ENCODE data around the gene DNASE2B. TPM values are rescaled to one million over a fixed set of nuclear protein-coding genes. Genes with fewer than 3 reads are reported as not detected.
"Not testable (repeated sequence)": the region's sequence is repeated elsewhere in the genome, so short reads cannot be mapped to it uniquely, and the experiment has no call there.

DNASE2B gene
- total RNA-seq, 1 donor from 2014 or later: not detected

DNA sequence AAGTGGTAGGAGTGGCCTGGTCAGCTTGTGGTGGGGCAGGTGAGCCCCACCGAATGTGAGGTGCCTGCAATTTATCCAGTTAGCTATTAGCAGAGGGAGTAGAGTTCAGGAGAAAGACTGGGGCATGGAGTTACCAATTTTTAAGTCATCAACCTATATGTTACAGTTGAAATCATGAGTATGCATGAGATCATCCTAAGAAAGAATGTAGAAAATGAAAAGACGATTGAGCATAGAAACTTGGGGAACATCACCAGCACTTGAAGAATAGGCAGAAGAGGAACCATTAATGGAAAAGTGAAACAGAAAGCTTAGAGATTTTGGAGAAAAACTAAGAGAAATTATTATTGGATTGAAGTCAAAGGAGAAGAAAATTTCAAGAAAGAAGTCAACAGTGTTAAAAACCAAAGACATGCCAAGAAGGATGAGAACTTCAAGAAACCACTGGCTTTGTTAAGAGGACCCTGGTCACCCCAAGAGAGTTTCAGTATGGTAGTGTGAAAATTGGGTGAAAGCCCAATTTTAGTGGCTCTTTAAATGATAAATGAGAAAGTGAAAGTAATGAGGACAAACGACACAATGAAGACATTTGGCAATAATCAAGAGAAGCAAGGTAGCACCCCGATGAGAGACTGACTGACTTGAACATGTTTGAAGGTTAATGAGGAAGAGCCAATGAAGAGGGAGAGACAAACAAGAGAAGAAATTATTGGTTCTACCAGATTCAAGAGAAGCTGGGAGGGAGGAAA is 36.7 kb downstream of the DNASE2B start:
- intact Hi-C loops (cut with micrococcal nuclease): loop anchor here (5.0 to 10.0 kb wide), 3 partner anchors 190 to 320 kb away; partner anchors contain the start of gene PRKACB
- H3K9me3 ChIP-seq (replicated peaks): peaks cover 5% of the 10 kb centered on the region
- no peak for DNase-seq
- TF ChIP-seq, protein P1, sequence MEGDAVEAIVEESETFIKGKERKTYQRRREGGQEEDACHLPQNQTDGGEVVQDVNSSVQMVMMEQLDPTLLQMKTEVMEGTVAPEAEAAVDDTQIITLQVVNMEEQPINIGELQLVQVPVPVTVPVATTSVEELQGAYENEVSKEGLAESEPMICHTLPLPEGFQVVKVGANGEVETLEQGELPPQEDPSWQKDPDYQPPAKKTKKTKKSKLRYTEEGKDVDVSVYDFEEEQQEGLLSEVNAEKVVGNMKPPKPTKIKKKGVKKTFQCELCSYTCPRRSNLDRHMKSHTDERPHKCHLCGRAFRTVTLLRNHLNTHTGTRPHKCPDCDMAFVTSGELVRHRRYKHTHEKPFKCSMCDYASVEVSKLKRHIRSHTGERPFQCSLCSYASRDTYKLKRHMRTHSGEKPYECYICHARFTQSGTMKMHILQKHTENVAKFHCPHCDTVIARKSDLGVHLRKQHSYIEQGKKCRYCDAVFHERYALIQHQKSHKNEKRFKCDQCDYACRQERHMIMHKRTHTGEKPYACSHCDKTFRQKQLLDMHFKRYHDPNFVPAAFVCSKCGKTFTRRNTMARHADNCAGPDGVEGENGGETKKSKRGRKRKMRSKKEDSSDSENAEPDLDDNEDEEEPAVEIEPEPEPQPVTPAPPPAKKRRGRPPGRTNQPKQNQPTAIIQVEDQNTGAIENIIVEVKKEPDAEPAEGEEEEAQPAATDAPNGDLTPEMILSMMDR (IDR thresholded peaks at IDR 0.05; ENCODE audit: borderline replicate concordance): no peak
- no peaks in the 10 kb centered on the region for H3K36me3 ChIP-seq
- H3K4me1 ChIP-seq: peaks cover 18% of the 10 kb centered on the region
- H3K27ac ChIP-seq (replicated peaks): no peak overlapping the region
- no peaks in the 10 kb centered on the region for H3K27me3 ChIP-seq (ENCODE audit: low read depth)
- H3K4me3 ChIP-seq: no peak overlapping the region

GRCh38 chr1:84436876-84437655 is 38.8 kb downstream of the DNASE2B start:
- peaks cover 18% of the 10 kb centered on the region for H3K4me1 ChIP-seq
- no peaks in the 10 kb centered on the region for H3K27me3 ChIP-seq (ENCODE audit: low read depth)
- H3K4me3 ChIP-seq: peak overlapping the region; percentile 14
- H3K9me3 ChIP-seq (replicated peaks): no peaks in the 10 kb centered on the region
- intact Hi-C loops (cut with micrococcal nuclease): loop anchor here (5.0 to 10.0 kb wide), 3 partner anchors 188 to 318 kb away; partner anchors contain the start of gene PRKACB
- no peaks in the 10 kb centered on the region for H3K36me3 ChIP-seq
- H3K27ac ChIP-seq (replicated peaks): no peak overlapping the region
- TF ChIP-seq, protein P1 (IDR thresholded peaks at IDR 0.05; ENCODE audit: borderline replicate concordance): no peak
- DNase-seq: no peak

- H3K27ac ChIP-seq (replicated peaks): no peak overlapping the region
- peaks cover 12% of the 10 kb centered on the region for H3K27me3 ChIP-seq (ENCODE audit: low read depth)
- no peaks in the 10 kb centered on the region for H3K36me3 ChIP-seq
- H3K9me3 ChIP-seq (replicated peaks): no peaks in the 10 kb centered on the region
- H3K4me3 ChIP-seq: no peak overlapping the region
- DNase-seq: no peak
- intact Hi-C loops (cut with micrococcal nuclease): loop anchor here (10.0 kb wide), 1 partner anchor 163 kb away; no protein-coding TSS in a partner anchor
- TF ChIP-seq, protein P1 (IDR thresholded peaks at IDR 0.05; ENCODE audit: borderline replicate concordance): peak; percentile 61
- peaks cover 4% of the 10 kb centered on the region for H3K4me1 ChIP-seq
Measured at GRCh38 chr1:84442256-84442655, 44.0 kb downstream of the DNASE2B start.

GRCh38 chr1:84442747-84443646 is 44.7 kb downstream of the DNASE2B start:
- not testable (repeated sequence) for H3K9me3 ChIP-seq (replicated peaks); H3K4me1 ChIP-seq; H3K4me3 ChIP-seq; H3K36me3 ChIP-seq; DNase-seq; H3K27ac ChIP-seq (replicated peaks)
- intact Hi-C loops (cut with micrococcal nuclease): loop anchor here (10.0 kb wide), 1 partner anchor 162 kb away; no protein-coding TSS in a partner anchor
- H3K27me3 ChIP-seq (ENCODE audit: low read depth): peaks cover 12% of the 10 kb centered on the region

- intact Hi-C loops (cut with micrococcal nuclease): loop anchor here (10.0 kb wide), 1 partner anchor 156 kb away; no protein-coding TSS in a partner anchor
- H3K9me3 ChIP-seq (replicated peaks); H3K27ac ChIP-seq (replicated peaks); DNase-seq; H3K4me3 ChIP-seq; H3K36me3 ChIP-seq; H3K4me1 ChIP-seq: not testable (repeated sequence)
- H3K27me3 ChIP-seq (ENCODE audit: low read depth): peaks cover 20% of the 10 kb centered on the region
Measured at GRCh38 chr1:84448704-84449103, 50.4 kb downstream of the DNASE2B start.

GRCh38 chr1:84450910-84451309 is 52.6 kb downstream of the DNASE2B start:
- Histone ChIP-seq H3K27me3 (ENCODE audit: low read depth) (peaks cover 31% of the 10 kb centered on the region), H3K9me3 (replicated peaks) (peaks cover 3% of the 10 kb centered on the region), H3K27ac (replicated peaks) (no peak overlapping the region), H3K4me1 (no peaks in the 10 kb centered on the region), H3K36me3 (no peaks in the 10 kb centered on the region), H3K4me3 (no peak overlapping the region)
- TF ChIP-seq, protein P1 (IDR thresholded peaks at IDR 0.05; ENCODE audit: borderline replicate concordance): no peak
- intact Hi-C loops (cut with micrococcal nuclease): no loop called here
- no peak for DNase-seq
